GM12892 (cell line): Measurements from ENCODE around the gene NRXN3.

Experiments
- POLR2A ChIP-seq: IDR thresholded peaks from 2 replicates; pipeline ENCODE4 v1.6.1; 2011; ENCODE audit warnings: low read depth, low read length, control low read depth
- POLR2AphosphoS5 ChIP-seq: IDR thresholded peaks from 2 replicates; pipeline ENCODE4 v1.6.1; 2011; ENCODE audit warnings: low read depth, low read length, control low read depth
- TAF1 ChIP-seq: IDR thresholded peaks from 2 replicates; pipeline ENCODE4 v1.6.1; 2011; ENCODE audit warnings: low read depth, mild to moderate bottlenecking, control low read depth, low read length, borderline replicate concordance

DNA sequence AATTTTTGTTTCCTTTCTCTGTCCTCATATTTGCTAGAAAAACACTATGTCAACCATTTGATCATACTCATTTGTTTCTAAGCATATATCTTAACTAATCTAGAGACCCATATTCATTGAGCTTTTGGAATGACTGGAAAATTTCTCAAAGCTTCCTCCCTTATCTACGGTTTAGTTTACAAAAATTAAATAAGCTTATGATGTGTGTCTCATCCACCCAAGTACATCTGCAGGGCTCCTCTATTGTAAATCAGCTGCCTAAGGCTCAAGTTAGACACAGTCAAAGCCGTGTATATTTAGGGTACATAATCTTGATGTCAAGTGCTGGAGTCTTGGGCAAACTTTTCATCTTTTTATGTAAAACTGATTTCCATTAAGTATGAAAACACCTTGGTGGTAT is 1670.7 kb downstream of the NRXN3 start:
- TF ChIP-seq TAF1 (no peak), POLR2AphosphoS5 (no peak), POLR2A (no peak)
